NCI-H524 treated with DMSO at 0.1 percent for 48 hours (cell line): ENCODE measurements around the gene SLPI.
A peak's percentile ranks its signal among the peaks of the same experiment; 100 is the strongest.

Experiments
- DNase-seq: peaks from one replicate; lab custom pipeline; 2025; lab: John Stamatoyannopoulos, UW

The SLPI gene

DNA sequence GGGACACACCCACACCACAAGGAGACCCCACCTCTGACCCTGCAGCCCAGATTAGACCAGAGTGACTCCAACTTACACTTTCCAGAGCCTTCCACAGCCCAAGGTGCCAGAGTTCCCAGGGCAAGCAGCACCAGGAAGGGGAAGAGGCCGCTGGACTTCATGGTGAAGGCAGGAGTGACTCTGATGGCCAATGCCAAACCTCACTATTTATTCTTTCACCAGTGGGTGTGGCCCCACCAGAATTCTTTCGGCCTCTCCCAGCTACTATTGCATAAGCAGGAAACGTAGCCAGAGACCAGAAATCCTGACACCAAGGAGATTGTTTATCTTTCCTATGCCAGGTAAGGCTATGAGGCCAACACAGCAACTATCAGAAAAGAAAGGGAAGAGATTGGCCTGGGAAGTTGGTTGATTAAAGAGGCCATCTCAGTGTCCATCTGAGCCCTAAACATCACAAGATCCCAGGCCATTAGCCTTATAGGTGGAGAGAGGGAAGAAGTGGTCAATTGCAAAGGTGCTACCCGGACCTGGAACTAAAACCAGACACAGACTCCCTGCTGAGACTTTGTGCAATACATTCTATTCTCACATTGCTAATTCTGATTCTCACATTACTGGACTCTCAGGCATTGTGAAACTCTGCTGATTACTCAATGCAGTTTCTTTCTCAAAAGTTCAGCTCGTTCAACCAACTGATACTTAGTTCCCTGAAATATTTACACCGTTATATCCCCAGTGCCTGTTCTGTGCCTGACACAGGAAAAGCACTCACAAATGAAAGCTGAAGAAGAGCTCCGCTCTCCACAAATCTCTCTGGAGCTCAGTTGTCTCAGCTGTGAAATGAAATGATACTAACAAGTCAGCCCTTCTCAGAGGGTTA, at the start of gene SLPI:
Gene SLPI (minus strand): TSS at position 182 of the 880 bp plus-strand sequence. CDS start 21 bp downstream, at position 161.
- no peak for DNase-seq

DNA sequence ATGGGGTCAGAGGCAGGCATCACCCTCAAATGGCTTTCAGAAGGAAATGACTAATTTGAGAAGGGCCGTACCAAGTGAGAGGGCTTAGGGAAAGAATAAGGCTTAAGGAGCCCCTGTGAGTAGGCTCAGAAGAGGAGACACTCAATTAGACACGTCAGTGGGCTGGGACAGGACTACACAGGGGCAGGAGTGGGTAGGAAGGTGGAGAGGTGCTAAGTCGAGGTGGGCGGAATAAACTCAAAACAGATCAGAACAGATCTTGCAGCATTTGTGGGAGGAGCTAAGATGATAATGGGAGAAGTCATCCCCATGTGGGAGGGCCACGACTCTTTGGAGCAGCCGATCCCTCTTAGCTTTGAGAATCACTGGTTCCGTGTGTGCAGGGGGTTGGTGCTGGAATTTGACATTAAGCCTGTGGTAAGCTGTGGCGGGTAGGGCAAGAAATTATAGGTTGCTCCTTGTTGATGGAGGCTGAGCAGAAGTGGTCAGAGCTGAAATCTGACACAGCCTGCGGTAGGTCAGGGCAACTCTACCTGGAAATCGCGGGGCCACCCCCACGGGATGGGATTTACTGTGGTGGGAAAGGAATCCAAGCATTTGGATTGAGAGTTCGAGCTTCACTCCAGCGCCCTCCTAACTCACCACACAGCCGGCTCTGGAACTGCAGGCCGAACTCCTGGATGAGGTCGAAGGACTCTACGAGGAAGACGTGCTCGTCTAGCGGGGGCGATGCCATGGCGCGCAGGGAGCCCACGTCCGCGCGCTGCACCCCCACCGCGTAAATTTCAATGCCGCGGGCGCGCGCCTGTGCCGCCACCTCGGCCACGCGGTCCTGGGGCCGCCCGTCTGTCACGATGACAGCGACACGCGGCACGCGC, 49.5 kb upstream of the SLPI start:
- no peak for DNase-seq

GRCh38 chr20:45301824-45302271, 47.5 kb upstream of the SLPI start:
- no peak for DNase-seq

DNA sequence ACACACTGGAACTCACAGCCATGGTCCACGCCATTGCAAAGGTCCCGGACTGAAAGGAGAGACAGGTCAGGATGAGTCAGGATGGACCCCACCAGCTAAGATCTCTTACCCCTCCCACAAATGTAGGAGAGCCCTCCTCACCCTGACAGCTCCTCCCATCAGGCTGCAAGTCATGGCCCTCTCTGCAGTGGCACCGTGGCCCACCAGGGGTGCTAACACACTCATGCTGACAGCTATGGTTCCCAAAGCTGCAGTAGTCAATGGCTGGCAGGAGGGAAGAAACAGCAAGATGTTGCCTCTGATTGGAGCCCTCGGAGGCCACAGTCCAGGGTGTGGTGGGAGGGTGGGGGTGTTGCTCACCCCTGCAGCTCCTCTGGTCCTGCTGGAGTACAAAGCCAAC, 46.6 kb upstream of the SLPI start:
- no peak for DNase-seq

- no peak for DNase-seq
Measured at GRCh38 chr20:45299786-45300185, 45.4 kb upstream of the SLPI start.

DNA sequence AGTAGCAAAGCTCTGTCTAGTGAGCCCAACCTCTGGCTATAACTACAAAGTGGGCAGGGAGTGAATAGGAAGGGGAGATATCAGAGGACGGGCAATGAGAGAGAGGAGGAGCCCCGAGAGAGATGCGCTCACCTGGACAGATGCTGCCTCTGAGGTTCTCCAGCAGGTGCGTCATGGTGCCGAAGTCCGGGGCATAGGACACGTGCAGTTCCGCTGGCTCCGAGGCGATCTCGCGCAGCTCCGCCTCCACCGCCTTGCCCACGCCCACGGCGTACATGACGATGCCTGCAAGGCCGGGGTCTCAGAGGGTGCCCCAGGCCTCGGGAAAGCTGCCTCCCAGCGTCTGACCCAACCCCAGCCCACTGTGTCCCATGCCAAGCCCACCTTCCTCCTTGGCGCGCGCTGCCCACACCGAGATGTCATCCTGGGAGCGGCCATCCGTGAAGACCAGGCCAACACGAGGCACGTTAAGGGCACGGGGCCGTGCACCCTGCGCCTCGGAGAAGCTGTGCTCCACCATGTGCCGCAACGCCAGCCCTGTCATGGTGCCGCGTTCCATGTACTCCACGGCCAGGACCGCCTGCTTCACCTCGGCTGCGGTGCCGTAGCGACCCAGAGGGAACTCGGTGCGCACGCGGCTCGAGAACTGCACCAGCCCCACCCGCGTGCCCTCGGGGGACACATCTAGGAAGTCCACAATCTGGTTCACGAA, 43.6 kb upstream of the SLPI start:
- DNase-seq = no peak

DNA sequence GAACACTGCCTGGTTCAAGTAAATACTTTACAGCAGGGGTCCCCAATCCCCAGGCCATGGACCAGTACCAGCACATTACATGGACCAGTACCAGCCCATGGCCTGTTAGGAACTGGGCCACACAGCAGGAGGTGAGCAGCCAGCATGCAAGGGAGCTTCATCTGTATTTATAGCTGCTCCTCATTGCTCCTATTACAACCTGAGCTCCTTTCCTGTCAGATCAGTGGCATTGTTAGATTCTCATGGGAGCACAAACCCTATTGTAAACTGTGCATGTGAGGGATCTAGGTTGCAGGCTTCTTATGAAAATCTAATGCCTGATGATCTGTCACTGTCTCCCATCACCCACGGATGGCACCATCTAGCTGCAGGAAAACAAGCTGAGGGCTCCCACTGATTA, 40.3 kb upstream of the SLPI start:
- no peak for DNase-seq

GRCh38 chr20:45294003-45294368, 39.6 kb upstream of the SLPI start:
- no peak for DNase-seq

- peak; percentile 57 for DNase-seq
Measured at GRCh38 chr20:45293041-45294002, 39.0 kb upstream of the SLPI start.

DNA sequence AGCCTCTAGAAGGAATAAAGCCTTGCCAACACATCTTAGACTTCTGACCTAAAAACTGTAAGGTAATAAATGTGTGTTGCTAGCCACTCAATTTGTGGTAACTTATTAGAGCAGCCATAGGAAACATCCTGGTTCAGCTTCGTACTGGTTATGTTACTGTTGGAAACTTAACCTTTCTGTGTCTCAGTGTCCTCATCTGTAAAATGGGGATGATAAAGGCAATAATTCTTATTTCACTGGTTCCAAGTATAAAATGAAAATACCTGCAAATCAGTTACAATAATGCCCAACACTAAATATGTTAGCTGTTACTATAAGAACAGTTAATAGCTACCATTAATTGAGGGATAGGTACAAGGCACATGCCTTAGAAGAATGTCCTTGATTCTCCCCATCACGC, 38.0 kb upstream of the SLPI start:
- no peak for DNase-seq

GRCh38 chr20:45291526-45291925, 37.2 kb upstream of the SLPI start:
- DNase-seq = no peak

DNA sequence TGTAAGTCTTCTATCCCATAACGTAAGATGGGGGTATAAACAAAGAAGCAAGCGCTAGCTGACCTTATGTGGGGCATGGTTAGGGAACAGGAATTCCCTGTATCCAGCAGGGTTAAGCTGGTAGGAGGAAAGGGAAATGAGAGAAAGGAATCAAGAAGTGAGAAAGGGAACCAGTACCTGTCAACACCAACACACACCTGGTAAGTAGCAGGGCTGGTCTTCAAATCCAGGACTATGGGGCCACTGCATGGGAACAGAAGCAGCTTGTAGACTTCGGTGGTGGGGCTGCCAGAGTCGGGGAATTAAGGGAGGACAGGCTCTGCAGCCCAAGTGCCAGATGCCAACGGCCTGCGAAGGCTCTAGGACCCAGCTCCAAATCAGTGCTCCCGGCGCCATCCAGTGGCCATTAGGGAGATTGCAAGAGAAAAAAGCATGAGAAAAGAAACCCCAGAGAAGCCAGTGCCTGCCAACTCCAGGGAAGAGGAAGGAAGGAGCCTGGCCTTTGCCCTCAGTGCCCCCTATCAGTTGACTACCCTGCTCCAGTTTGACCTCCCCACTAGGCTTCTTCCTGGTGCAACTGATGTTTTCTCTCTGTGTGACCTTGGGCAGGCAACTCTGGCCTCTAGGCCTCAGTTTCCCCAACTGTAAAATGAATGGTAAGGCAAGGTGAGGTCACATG, 36.5 kb upstream of the SLPI start:
- no peak for DNase-seq

GRCh38 chr20:45289942-45290676, 35.7 kb upstream of the SLPI start:
- no peak for DNase-seq

DNA sequence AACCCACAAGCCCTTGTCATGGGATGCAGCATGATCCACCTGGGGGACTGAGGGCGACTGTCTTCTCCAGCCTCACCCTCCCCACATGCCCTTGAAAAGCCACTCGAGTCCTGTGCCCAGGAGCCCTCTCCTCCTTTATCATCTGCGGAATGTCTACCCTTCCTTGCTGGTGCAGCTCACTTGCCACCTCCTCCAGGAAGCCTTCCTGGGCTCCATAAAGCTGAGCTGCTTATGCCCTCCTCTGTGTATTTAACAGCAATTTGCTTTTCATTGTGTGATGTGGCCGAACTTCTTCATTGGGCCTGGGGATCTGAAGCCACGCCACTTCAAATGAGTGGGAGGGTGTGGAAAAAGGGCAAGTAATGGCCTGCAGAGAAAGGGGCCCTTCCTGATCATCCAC, 34.5 kb upstream of the SLPI start:
- no peak for DNase-seq

DNA sequence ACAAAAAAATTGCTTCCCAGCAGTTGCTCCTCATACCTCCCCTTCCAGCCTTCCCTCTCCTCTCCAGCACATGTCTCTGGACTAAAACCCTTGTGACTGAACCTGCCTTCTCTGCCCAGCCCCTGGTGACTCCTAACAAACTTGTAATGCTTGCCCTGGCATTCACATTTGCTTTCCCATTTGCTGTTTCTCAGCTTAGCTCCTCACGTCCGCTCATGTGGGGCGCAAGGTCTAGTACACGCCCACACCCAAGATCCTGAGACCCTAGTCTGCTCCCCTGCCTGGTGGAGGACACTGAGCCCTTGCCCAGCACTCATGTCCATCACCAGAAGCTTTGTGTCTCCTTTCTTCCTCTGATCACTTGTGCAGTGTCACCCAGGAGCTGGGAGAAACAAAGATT, 34.0 kb upstream of the SLPI start:
- DNase-seq = no peak

DNA sequence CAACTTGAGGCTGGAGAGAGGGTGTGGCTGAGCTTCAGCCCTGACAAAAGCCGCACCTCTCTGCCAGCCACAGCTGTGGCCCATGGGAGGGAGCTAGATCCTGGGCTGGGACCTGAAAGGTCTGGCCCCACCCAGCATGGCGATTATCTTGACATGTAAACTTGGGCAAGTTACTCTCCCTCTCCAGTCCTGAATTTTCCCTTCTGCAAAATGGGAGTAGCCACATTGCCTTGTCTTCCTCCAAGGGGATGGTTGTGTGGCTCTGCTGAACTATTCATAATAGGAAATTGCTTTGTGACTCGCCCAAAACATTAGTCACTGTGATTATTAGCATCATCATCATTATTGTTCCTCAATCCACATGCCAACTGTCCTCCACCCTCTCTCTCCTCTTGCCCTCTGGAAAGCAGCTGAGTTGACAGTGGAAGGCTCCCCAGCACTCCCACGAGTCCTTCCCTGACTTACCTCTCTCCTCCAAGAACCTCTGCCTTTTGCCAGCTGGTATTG, 29.2 kb upstream of the SLPI start:
- no peak for DNase-seq

GRCh38 chr20:45282700-45283550, 28.6 kb upstream of the SLPI start:
- DNase-seq = no peak

DNA sequence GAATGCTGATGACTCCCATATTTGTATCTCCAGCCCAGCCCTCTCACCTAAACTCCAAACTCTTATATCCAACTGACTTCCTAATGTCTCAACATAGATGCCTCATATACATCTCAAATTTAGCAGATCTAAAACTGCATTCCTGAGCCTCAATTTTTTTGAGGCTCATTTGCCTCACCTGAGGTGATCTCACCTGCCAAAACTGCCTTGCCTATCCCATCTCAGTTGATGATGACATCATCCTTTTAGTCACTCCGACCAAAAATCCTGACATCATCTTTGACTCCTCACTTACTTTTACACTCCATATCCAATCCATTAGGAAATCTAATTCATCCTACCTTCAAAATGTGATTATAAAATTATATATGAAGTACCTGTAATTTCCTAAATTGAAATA, 25.6 kb upstream of the SLPI start:
- no peak for DNase-seq

DNA sequence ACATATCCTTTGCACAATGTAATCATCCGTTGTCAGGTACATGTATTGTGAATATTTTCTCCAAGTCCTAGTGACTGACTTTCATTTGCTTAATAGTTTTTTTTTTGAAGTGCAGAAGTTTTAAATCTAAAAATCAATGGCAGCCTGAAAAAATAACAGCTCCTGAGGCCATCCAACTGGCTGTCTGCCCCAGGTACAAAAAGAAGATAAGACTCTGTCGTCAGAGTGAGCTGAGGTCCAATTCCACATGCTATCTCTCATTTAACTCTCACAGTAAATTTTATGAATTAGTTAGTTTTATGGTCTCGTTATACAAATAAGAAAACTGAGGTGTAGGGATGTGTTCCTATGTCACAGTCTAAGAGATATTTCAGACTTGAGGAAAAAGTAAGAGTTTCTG, 21.0 kb upstream of the SLPI start:
- DNase-seq = no peak
